Stimulated activated CD4-positive, alpha-beta T cell treated with anti-CD3 and anti-CD28 coated beads, Interleukin-1b, Interleukin-23, amount 100 ng/mL, for 1 hour (primary cell): ENCODE measurements around the gene TUT4.

ENCODE experiments used
- DNase-seq, 2 donors: peaks; one replicate each; pipeline ENCODE4 v3.0.0-alpha.2; 2020; ENCODE audit warnings: low read depth in 2 of 2

Gene TUT4

GRCh38 chr1:52571783-52572182 is 18.9 kb upstream of the TUT4 start:
- DNase-seq = no peak

GRCh38 chr1:52569449-52570210 is 16.7 kb upstream of the TUT4 start:
- DNase-seq = no peak

GRCh38 chr1:52567943-52568342 is 15.1 kb upstream of the TUT4 start:
- DNase-seq = no peak

GRCh38 chr1:52562766-52563165 is 9.9 kb upstream of the TUT4 start:
- DNase-seq = no peak

GRCh38 chr1:52559875-52560274 is 7.0 kb upstream of the TUT4 start:
- DNase-seq = no peak

GRCh38 chr1:52558941-52559340 is 6.0 kb upstream of the TUT4 start:
- DNase-seq = no peak

GRCh38 chr1:52556641-52557360 is 3.9 kb upstream of the TUT4 start:
- no peak for DNase-seq

GRCh38 chr1:52554756-52555155 is 1.9 kb upstream of the TUT4 start:
- no peak for DNase-seq

GRCh38 chr1:52554267-52554640 is 1.4 kb upstream of the TUT4 start:
- DNase-seq = no peak

- peak; percentile 67 to 74 for DNase-seq
Observed at GRCh38 chr1:52553362-52554266, 722 bp upstream of the TUT4 start.

- peak in 1 of 2 donors; percentile 23 for DNase-seq
Observed at GRCh38 chr1:52552236-52552504, 722 bp downstream of the TUT4 start.

GRCh38 chr1:52551507-52552235 is 1.2 kb downstream of the TUT4 start:
- DNase-seq = no peak

GRCh38 chr1:52550447-52550846 is 2.4 kb downstream of the TUT4 start:
- no peak for DNase-seq

- DNase-seq = no peak
Observed at GRCh38 chr1:52549267-52549666, 3.6 kb downstream of the TUT4 start.

GRCh38 chr1:52546852-52547251 is 6.0 kb downstream of the TUT4 start:
- DNase-seq = no peak

- DNase-seq = no peak
Observed at GRCh38 chr1:52544665-52545525, 8.0 kb downstream of the TUT4 start.

GRCh38 chr1:52542085-52542688 is 10.7 kb downstream of the TUT4 start:
- no peak for DNase-seq

GRCh38 chr1:52534928-52535764 is 17.7 kb downstream of the TUT4 start:
- DNase-seq = no peak

- no peak for DNase-seq
Observed at GRCh38 chr1:52533713-52534112, 19.2 kb downstream of the TUT4 start.
